ENCODE measurements around the gene NEGR1.

The NEGR1 gene

GRCh38 chr1:71610476-71610875 is 671.9 kb downstream of the NEGR1 start:
- no peak for DNase-seq

- DNase-seq = no peak
These were observed 679.1 kb downstream of the NEGR1 start for GRCh38 chr1:71603044-71603776.

GRCh38 chr1:71600023-71600422 is 682.3 kb downstream of the NEGR1 start:
- no peak for DNase-seq

- no peak for DNase-seq
These were observed 683.0 kb downstream of the NEGR1 start for GRCh38 chr1:71599306-71599705.

GRCh38 chr1:71593523-71593922 is 688.8 kb downstream of the NEGR1 start:
- no peak for DNase-seq

- no peak for DNase-seq
These were observed 689.6 kb downstream of the NEGR1 start for GRCh38 chr1:71592646-71593274.

GRCh38 chr1:71589005-71589404 is 693.3 kb downstream of the NEGR1 start:
- DNase-seq = no peak

- DNase-seq = no peak
These were observed 694.4 kb downstream of the NEGR1 start for GRCh38 chr1:71587961-71588360.

GRCh38 chr1:71586030-71586429 is 696.3 kb downstream of the NEGR1 start:
- no peak for DNase-seq

GRCh38 chr1:71583756-71584155 is 698.6 kb downstream of the NEGR1 start:
- no peak for DNase-seq

- DNase-seq = no peak
These were observed 699.7 kb downstream of the NEGR1 start for GRCh38 chr1:71582673-71583072.

GRCh38 chr1:71577451-71578131 is 704.7 kb downstream of the NEGR1 start:
- DNase-seq = no peak

GRCh38 chr1:71572038-71572437 is 710.3 kb downstream of the NEGR1 start:
- no peak for DNase-seq

- DNase-seq = no peak
These were observed 715.9 kb downstream of the NEGR1 start for GRCh38 chr1:71566413-71566812.

- no peak for DNase-seq
These were observed 716.5 kb downstream of the NEGR1 start for GRCh38 chr1:71565831-71566230.

GRCh38 chr1:71565262-71565661 is 717.1 kb downstream of the NEGR1 start:
- no peak for DNase-seq

GRCh38 chr1:71562298-71562697 is 720.0 kb downstream of the NEGR1 start:
- no peak for DNase-seq

- DNase-seq = no peak
These were observed 720.6 kb downstream of the NEGR1 start for GRCh38 chr1:71561729-71562128.

GRCh38 chr1:71561206-71561605 is 721.1 kb downstream of the NEGR1 start:
- no peak for DNase-seq

GRCh38 chr1:71559880-71560279 is 722.5 kb downstream of the NEGR1 start:
- DNase-seq = no peak

- no peak for DNase-seq
These were observed 725.2 kb downstream of the NEGR1 start for GRCh38 chr1:71557138-71557537.

GRCh38 chr1:71548398-71548890 is 733.9 kb downstream of the NEGR1 start:
- DNase-seq = no peak

GRCh38 chr1:71542155-71542554 is 740.2 kb downstream of the NEGR1 start:
- no peak for DNase-seq

- no peak for DNase-seq
These were observed 748.4 kb downstream of the NEGR1 start for GRCh38 chr1:71533950-71534349.
